Neural crest cell (in vitro differentiated cells): ENCODE results near the gene SNX25. TPM values are rescaled to one million over a fixed set of nuclear protein-coding genes. Genes with fewer than 3 reads are reported as not detected.

Source experiments
- DNase-seq: peaks from one replicate; pipeline ENCODE4 v3.0.0; 2021; ENCODE audit warnings: low read depth, mixed read lengths, low spot score
- H3K27ac Mint-ChIP-seq: one replicate; pipeline ENCODE4 v1.8.0; 2021; ENCODE audit warnings: mild to moderate bottlenecking, mixed read lengths; ENCODE audit not compliant: unreplicated experiment
- H3K27me3 Mint-ChIP-seq: 2 replicates; pipeline ENCODE4 v1.8.0; 2021; ENCODE audit warnings: low read depth, mild to moderate bottlenecking, mixed read lengths
- H3K36me3 Mint-ChIP-seq: 2 replicates; pipeline ENCODE4 v1.8.0; 2021; ENCODE audit warnings: low read depth, mild to moderate bottlenecking, mixed read lengths
- H3K4me1 Mint-ChIP-seq: 2 replicates; pipeline ENCODE4 v1.8.0; 2021; ENCODE audit warnings: mixed read lengths
- H3K4me3 Mint-ChIP-seq: one replicate; pipeline ENCODE4 v1.8.0; 2021; ENCODE audit warnings: mild to moderate bottlenecking, mixed read lengths
- H3K9me3 Mint-ChIP-seq: 2 replicates; pipeline ENCODE4 v1.8.0; 2021; ENCODE audit warnings: mixed read lengths
- total RNA-seq: library from RNA; stranded (reverse); gene quantifications from 2 replicates; pipeline ENCODE4 v1.2.1, GENCODE V29; 2021
- TF ChIP-seq, protein P1 (sequence below): fragments of 200-600 bp; sonication (generic); conservative IDR thresholded peaks from 2 replicates; pipeline ENCODE4 v1.5.0; 2021; ENCODE audit warnings: antibody characterized with exemption, mild to moderate bottlenecking

Gene SNX25
- total RNA-seq, 1 donor from 2014 or later: 9.7 TPM

DNA sequence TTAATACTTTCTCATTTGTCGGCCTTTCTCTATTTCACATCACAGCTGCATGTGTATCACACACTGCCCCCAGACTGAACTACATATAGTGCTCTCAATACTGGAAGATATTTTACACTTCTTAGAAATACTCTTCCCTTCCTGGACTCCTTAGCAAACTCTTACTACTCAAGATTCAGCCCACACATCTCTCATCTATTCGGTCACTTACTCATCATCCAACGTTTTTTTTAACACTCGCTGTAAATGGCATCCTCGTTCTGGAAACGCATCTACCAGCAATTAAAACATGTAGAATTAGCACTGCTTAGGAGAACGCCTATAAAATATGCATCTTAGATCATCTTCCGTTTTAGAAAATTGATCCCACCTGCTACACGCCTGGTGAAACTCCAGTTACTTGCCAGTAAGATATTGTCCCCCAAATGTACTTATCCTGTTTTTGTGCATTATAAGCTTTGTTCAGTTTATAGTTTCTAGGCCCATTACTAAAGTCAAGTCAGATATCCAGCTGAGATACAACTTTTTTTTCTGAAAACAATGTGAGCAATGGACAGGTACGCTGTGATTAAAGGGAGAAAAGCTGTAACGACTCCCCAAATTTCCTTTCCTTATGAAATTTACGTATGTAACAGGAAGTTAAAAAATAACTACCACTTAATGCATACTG is 185.3 kb downstream of the SNX25 start:
- Mint-ChIP-seq H3K36me3 (peaks cover 5% of the 10 kb centered on the region), H3K27me3 (peaks cover 16% of the 10 kb centered on the region), H3K4me3 (peak overlapping the region; percentile 12), H3K27ac (no peak overlapping the region), H3K4me1 (peaks cover 17% of the 10 kb centered on the region), H3K9me3 (no peaks in the 10 kb centered on the region)
- no peak for DNase-seq
- TF ChIP-seq, protein P1, sequence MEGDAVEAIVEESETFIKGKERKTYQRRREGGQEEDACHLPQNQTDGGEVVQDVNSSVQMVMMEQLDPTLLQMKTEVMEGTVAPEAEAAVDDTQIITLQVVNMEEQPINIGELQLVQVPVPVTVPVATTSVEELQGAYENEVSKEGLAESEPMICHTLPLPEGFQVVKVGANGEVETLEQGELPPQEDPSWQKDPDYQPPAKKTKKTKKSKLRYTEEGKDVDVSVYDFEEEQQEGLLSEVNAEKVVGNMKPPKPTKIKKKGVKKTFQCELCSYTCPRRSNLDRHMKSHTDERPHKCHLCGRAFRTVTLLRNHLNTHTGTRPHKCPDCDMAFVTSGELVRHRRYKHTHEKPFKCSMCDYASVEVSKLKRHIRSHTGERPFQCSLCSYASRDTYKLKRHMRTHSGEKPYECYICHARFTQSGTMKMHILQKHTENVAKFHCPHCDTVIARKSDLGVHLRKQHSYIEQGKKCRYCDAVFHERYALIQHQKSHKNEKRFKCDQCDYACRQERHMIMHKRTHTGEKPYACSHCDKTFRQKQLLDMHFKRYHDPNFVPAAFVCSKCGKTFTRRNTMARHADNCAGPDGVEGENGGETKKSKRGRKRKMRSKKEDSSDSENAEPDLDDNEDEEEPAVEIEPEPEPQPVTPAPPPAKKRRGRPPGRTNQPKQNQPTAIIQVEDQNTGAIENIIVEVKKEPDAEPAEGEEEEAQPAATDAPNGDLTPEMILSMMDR: no peak

DNA sequence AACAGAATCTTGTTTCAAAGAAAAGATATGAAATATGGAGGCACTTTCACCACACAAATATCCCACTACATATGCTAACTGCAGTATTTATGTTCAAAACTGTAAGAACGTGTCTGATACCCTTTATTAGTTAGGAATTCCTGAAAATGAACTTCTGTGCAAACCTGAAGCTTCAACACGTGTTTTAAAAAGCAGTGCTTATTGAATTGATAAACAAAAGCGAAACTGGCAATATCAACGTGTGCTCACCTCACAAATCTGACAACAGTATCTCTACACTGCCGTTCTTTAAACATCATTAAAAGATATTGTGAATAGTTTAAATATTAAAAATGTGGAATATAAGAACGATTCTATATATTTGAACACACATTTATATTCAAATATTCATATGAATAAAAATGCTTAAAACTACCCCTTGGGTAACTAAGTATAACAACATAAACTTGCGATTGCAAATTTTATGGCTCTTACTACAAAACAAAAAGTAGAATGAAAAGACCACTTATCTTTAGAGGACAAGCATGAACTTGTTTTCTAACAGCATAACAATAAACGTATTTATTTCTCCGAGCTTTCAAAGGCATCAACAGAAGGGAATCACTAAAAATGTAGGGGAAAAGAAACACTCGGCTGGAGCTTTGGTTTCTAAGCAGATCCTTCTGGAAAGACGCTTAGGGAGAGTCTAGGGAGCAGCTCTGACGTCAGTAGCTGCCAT is 186.0 kb downstream of the SNX25 start, which contains the start of gene LRP2BP:
LRP2BP (minus strand) TSS at position 687 of the 718 bp plus-strand sequence. CDS start 17,738 bp downstream, outside the sequence.
- H3K27ac Mint-ChIP-seq: peak within 1 kb of the TSS; percentile 83
- peaks cover 17% of the 10 kb centered on the region for H3K4me1 Mint-ChIP-seq
- H3K9me3 Mint-ChIP-seq: no peaks in the 10 kb centered on the region

DNA sequence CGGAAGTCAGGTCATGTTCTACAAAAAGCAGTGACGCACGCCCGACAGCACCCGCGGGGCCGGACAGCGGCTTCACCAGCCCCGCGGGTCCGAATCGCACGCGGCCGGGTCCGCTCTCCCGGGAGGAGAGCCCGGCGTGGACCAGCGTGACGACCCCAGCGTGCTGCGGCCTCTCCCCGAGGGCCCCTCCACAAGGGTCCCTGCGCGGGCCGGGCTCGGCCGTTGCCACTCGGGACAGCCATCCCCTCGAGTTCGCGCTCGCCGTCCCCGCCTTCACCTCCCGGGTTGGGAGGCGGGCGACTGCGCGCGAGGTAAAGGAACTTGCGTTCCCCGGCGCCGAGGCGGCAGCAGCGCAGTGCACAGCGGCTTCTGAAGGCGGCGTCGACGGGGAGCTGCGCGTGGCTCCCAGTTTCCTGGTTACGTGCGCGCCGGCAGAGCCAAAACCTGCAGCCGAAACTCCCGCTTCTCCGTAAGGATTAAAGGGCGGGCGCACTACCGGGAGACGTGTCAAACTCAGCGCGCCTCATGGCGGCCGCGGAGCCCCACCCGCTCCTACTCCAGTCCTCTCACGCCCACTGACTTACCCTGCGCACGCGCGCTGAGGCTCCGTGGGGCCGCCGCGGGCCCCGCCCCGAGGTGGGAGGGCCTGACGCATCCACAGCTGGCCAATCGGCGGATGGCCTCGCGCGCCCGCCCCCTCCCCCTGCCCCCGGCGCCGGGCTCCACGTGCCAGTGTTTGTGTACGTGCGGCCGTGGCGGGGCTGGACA is 186.7 kb downstream of the SNX25 start:
- peak; percentile 91 for DNase-seq
- H3K27me3 Mint-ChIP-seq: peaks cover 16% of the 10 kb centered on the region
- peaks cover 17% of the 10 kb centered on the region for H3K4me1 Mint-ChIP-seq
- TF ChIP-seq, protein P1: no peak
- H3K27ac Mint-ChIP-seq: peak overlapping the region; percentile 83
- peak overlapping the region; percentile 88 for H3K4me3 Mint-ChIP-seq
- peaks cover 9% of the 10 kb centered on the region for H3K36me3 Mint-ChIP-seq
- H3K9me3 Mint-ChIP-seq: no peaks in the 10 kb centered on the region

More for the DNA sequence above, 186.0 kb downstream of the SNX25 start, which contains the start of gene LRP2BP:
- TF ChIP-seq, protein P1: no peak
- peaks cover 9% of the 10 kb centered on the region for H3K36me3 Mint-ChIP-seq
- peaks cover 16% of the 10 kb centered on the region for H3K27me3 Mint-ChIP-seq
- peak within 1 kb of the TSS; percentile 88 for H3K4me3 Mint-ChIP-seq
- DNase-seq: no peak

DNA sequence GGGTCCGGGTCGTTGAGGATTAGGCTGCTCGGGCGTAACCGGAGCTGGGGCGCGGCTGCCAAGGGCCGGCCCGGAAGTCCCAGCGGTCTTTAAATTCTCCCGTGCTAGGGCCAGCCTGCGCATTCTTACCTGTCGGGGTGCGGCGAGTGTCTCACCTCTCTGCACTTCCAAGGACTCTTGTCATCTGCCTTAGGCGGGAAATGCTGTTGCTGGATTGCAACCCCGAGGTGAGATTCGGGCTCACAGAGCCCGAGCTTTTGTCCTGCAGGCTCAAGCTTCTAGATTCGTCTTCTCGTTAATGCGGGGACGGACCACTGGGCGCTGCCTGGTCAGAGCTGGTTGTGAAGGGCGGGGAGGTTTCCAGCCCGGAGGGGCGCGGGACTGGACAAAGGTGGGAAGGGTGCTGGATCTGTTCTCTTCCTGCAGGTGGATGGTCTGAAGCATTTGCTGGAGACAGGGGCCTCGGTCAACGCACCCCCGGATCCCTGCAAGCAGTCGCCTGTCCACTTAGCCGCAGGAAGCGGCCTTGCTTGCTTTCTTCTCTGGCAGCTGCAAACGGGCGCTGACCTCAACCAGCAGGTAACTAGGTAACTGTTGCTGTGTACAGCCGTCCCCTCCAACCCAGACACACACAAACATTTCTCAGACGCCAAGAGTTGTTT is 187.5 kb downstream of the SNX25 start, which contains the start of gene ANKRD37:
ANKRD37 (plus strand) TSS at position 118 of the 662 bp plus-strand sequence; CDS start at position 201, 83 bp downstream.
- DNase-seq: peak; percentile 27
- Mint-ChIP-seq H3K27me3 (peaks cover 13% of the 10 kb centered on the region), H3K36me3 (peaks cover 5% of the 10 kb centered on the region), H3K4me3 (peak within 1 kb of the TSS; percentile 88), H3K4me1 (peaks cover 17% of the 10 kb centered on the region), H3K9me3 (no peaks in the 10 kb centered on the region), H3K27ac (peak within 1 kb of the TSS; percentile 83)
- TF ChIP-seq, protein P1: peak; percentile 31

DNA sequence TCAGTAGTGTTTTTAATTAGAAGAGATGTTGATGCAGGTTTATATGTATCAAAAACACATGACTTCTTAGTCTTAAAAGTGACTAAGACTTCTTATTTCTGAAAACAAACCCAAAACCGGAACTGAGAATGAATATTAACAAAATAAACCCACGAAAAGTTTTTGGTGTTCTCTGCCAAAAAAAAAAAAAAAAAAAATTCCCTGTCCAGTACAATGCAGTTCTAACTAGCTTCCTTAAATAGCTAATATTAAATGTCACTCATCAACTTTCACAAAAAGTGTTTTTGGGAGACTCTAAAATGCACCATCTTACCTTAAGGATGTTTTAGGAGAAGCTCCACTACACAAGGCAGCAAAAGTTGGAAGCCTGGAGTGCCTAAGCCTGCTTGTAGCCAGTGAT is 189.2 kb downstream of the SNX25 start:
- Mint-ChIP-seq H3K9me3 (no peaks in the 10 kb centered on the region), H3K4me3 (no peak overlapping the region), H3K27ac (no peak overlapping the region), H3K4me1 (peaks cover 17% of the 10 kb centered on the region), H3K36me3 (peaks cover 7% of the 10 kb centered on the region), H3K27me3 (peaks cover 13% of the 10 kb centered on the region)
- DNase-seq: no peak
- TF ChIP-seq, protein P1: no peak
